Cardiac fibroblast (primary cell): ENCODE measurements around the gene CNN2.

Experiments used
- DNase-seq, 2 donors: peaks; one replicate each; pipeline versions ENCODE4 v3.0.0 to v3.0.0-alpha.2; 2010; ENCODE audit warnings: low read depth in 2 of 2
- H3K4me3 ChIP-seq, 2 donors: replicated peaks in 1 of 2; 1 replicate in 1 of 2; 2 replicates in 1 of 2; pipeline ENCODE4 v1.5.1; 2011; ENCODE audit warnings: low read depth in 2 of 2, low read length in 2 of 2, mild to moderate bottlenecking in 2 of 2, moderate library complexity in 1 of 2
- CTCF ChIP-seq: IDR thresholded peaks from one replicate; pipeline ENCODE4 v1.5.1; 2011; ENCODE audit warnings: low read depth, mild to moderate bottlenecking, low read length, inconsistent platforms

The CNN2 gene

GRCh38 chr19:995051-995827 lies 31.2 kb upstream of the CNN2 start:
- TF ChIP-seq CTCF: no peak
- DNase-seq: no peak
- H3K4me3 ChIP-seq: no peak overlapping the region

GRCh38 chr19:996051-996838 lies 30.2 kb upstream of the CNN2 start:
- TF ChIP-seq CTCF: no peak
- peak overlapping the region; percentile 14 to 25 for H3K4me3 ChIP-seq
- DNase-seq: peak; percentile 61 to 67

GRCh38 chr19:998064-998463 lies 28.3 kb upstream of the CNN2 start:
- H3K4me3 ChIP-seq: no peak overlapping the region
- TF ChIP-seq CTCF: no peak
- no peak for DNase-seq

GRCh38 chr19:999379-999719 lies 27.1 kb upstream of the CNN2 start:
- no peak overlapping the region for H3K4me3 ChIP-seq
- no peak for DNase-seq
- TF ChIP-seq CTCF: no peak

GRCh38 chr19:1000095-1000494 lies 26.3 kb upstream of the CNN2 start, which contains the start of gene GRIN3B:
TSS of gene GRIN3B (plus strand) at chr19:1000419. CDS start at chr19:1000438, 19 bp downstream.
- H3K4me3 ChIP-seq: no peak within 1 kb of the TSS
- peak; percentile 62 for TF ChIP-seq CTCF
- peak; percentile 52 to 58 for DNase-seq

- no peak overlapping the region for H3K4me3 ChIP-seq
- DNase-seq: no peak
- no peak for TF ChIP-seq CTCF
Observed at GRCh38 chr19:1000591-1001537, 25.5 kb upstream of the CNN2 start.
